GM23338 (cell line): ENCODE data around the gene ESRRA. TPM values are rescaled to one million over a fixed set of nuclear protein-coding genes. Genes with fewer than 3 reads are reported as not detected.
A peak's percentile ranks its signal among the peaks of the same experiment; 100 is the strongest.

Source experiments
- ATAC-seq: fragments of 200-7000 bp; cut with Tn5 transposase; 3 replicates; pipeline ENCODE4 v1.9.1; 2020
- DNase-seq: peaks from one replicate; pipeline ENCODE4 v3.0.0-alpha.2; 2015; ENCODE audit warnings: low spot score
- H2AFZ ChIP-seq: fragments of 200-600 bp; sonication (generic); 2 replicates; pipeline ENCODE4 v1.8.0; 2016; ENCODE audit warnings: antibody characterized with exemption, mild to moderate bottlenecking, moderate library complexity
- H3F3A ChIP-seq: fragments of 200-600 bp; sonication (generic); replicated peaks from 2 replicates; pipeline ENCODE4 v1.8.0; 2017; ENCODE audit warnings: antibody characterized with exemption, mixed run types, low read depth
- H3K27ac ChIP-seq: fragments of 200-600 bp; sonication (generic); 2 replicates; pipeline ENCODE4 v1.6.1; 2016; ENCODE audit warnings: low read depth
- H3K27me3 ChIP-seq: fragments of 200-600 bp; sonication (generic); 2 replicates; pipeline ENCODE4 v1.8.0; 2016; ENCODE audit warnings: mild to moderate bottlenecking, mixed run types, moderate library complexity; ENCODE audit not compliant: insufficient read depth
- H3K36me3 ChIP-seq: fragments of 200-600 bp; sonication (generic); 2 replicates; pipeline ENCODE4 v1.8.0; 2016; ENCODE audit warnings: mild to moderate bottlenecking; ENCODE audit not compliant: insufficient read depth
- H3K4me1 ChIP-seq: fragments of 200-600 bp; sonication (generic); 2 replicates; pipeline ENCODE4 v1.8.0; 2016; ENCODE audit warnings: mild to moderate bottlenecking, moderate library complexity; ENCODE audit not compliant: insufficient read depth
- H3K4me2 ChIP-seq: fragments of 200-600 bp; sonication (generic); 2 replicates; pipeline ENCODE4 v1.7.1; 2017; ENCODE audit warnings: mixed run types
- H3K4me3 ChIP-seq: fragments of 200-600 bp; sonication (generic); 2 replicates; pipeline ENCODE4 v1.6.1; 2016; ENCODE audit warnings: mixed run types
- H3K79me2 ChIP-seq: fragments of 200-600 bp; sonication (generic); replicated peaks from 2 replicates; pipeline ENCODE4 v1.8.0; 2017; ENCODE audit warnings: mild to moderate bottlenecking; ENCODE audit not compliant: insufficient read depth
- H3K9me2 ChIP-seq: fragments of 200-600 bp; sonication (generic); 2 replicates; pipeline ENCODE4 v1.8.0; 2017; ENCODE audit not compliant: insufficient read depth
- H4K20me1 ChIP-seq: fragments of 200-600 bp; sonication (generic); replicated peaks from 2 replicates; pipeline ENCODE4 v1.8.0; 2017; ENCODE audit warnings: mild to moderate bottlenecking; ENCODE audit not compliant: insufficient read depth
- H3K27ac Mint-ChIP-seq: 2 replicates; pipeline ENCODE4 v1.8.0; 2020; ENCODE audit warnings: inconsistent platforms, mild to moderate bottlenecking, moderate library complexity, mixed read lengths
- H3K27me3 Mint-ChIP-seq: 3 replicates; pipeline ENCODE4 v1.8.0; 2022; ENCODE audit warnings: low read depth, mild to moderate bottlenecking, moderate library complexity, mixed read lengths, inconsistent platforms; ENCODE audit not compliant: insufficient read depth, poor library complexity
- H3K36me3 Mint-ChIP-seq: 3 replicates; pipeline ENCODE4 v1.8.0; 2021; ENCODE audit warnings: low read depth, mild to moderate bottlenecking, inconsistent platforms, moderate library complexity, mixed read lengths
- H3K4me1 Mint-ChIP-seq: 3 replicates; pipeline ENCODE4 v1.8.0; 2020; ENCODE audit warnings: mild to moderate bottlenecking, inconsistent platforms, mixed read lengths
- H3K4me3 Mint-ChIP-seq: 3 replicates; pipeline ENCODE4 v1.8.0; 2021; ENCODE audit warnings: moderate library complexity, mild to moderate bottlenecking, inconsistent platforms, mixed read lengths
- H3K9me3 Mint-ChIP-seq: 3 replicates; pipeline ENCODE4 v1.8.0; 2020; ENCODE audit warnings: moderate library complexity, mild to moderate bottlenecking, inconsistent platforms, mixed read lengths
- CREB1 ChIP-seq: fragments of 250-450 bp; sonication (Bioruptor Pico); IDR thresholded peaks from 2 replicates; pipeline ENCODE4 v1.5.0; 2020; ENCODE audit warnings: low read depth, mild to moderate bottlenecking, moderate library complexity
- NANOG ChIP-seq: IDR thresholded peaks from 2 replicates; pipeline ENCODE4 v1.6.1; 2016; ENCODE audit warnings: antibody characterized with exemption, borderline replicate concordance
- STAT1 ChIP-seq: IDR thresholded peaks from one replicate; pipeline ENCODE4 v1.6.1; 2016; ENCODE audit warnings: antibody characterized with exemption; ENCODE audit not compliant: unreplicated experiment
- ZNF114 ChIP-seq: fragments of 250-450 bp; sonication (Bioruptor Pico); IDR thresholded peaks from 2 replicates; pipeline ENCODE4 v1.5.0; 2020; ENCODE audit warnings: mild to moderate bottlenecking, moderate library complexity
- ZNF462 ChIP-seq: fragments of 250-450 bp; sonication (Bioruptor Pico); IDR thresholded peaks from 2 replicates; pipeline ENCODE4 v1.5.0; 2020; ENCODE audit warnings: mild to moderate bottlenecking, moderate library complexity
- polyA plus RNA-seq: library from polyadenylated mRNA; unstranded; fragments of >200 nt; fragmentation: Nextera tagmentation; extraction: Ambion mirVana; gene quantifications from 2 replicates; pipeline ENCODE4 v1.2.1, GENCODE V29; 2016
- total RNA-seq: library from RNA; depleted of rRNA; stranded (reverse); fragments of >200 nt; shearing (Covaris generic); gene quantifications from 2 replicates; pipeline ENCODE4 v1.2.3, GENCODE V29; 2014

ESRRA gene
- total and polyA plus RNA-seq, 2 experiments from 2014 or later: 13.7 to 55.1 TPM

GRCh38 chr11:64261556-64262080 is 43.7 kb upstream of the ESRRA start:
- Histone ChIP-seq H3F3A (0 out of 2 replicates have a peak, but pooled peaks cover 4% of the 10 kb centered on the region), H3K79me2 (no peaks in the 10 kb centered on the region), H3K9me2 (no peaks in the 10 kb centered on the region), H3K27me3 (no peaks in the 10 kb centered on the region), H2AFZ (no peak overlapping the region), H3K4me1 (no peaks in the 10 kb centered on the region), H3K27ac (no peak overlapping the region), H4K20me1 (0 out of 2 replicates have a peak, but pooled peaks cover 4% of the 10 kb centered on the region), H3K4me3 (no peak overlapping the region), H3K4me2 (no peak overlapping the region), H3K36me3 (peaks cover 8% of the 10 kb centered on the region)
- no peak for DNase-seq
- Mint-ChIP-seq H3K4me1 (peaks cover 7% of the 10 kb centered on the region; the same call in 2 of the 3 replicates), H3K27me3 (peaks cover 14% of the 10 kb centered on the region), H3K9me3 (no peaks in the 10 kb centered on the region), H3K36me3 (peaks cover 74% of the 10 kb centered on the region), H3K4me3 (no peak overlapping the region), H3K27ac (no peak overlapping the region)
- ATAC-seq: no peak
- TF ChIP-seq ZNF114 (CRISPR knock-in tag) (no peak), NANOG (no peak)

- Mint-ChIP-seq H3K27ac (no peak overlapping the region), H3K4me3 (no peak overlapping the region), H3K4me1 (peaks cover 7% of the 10 kb centered on the region; the same call in 2 of the 3 replicates), H3K9me3 (no peaks in the 10 kb centered on the region), H3K27me3 (peaks cover 14% of the 10 kb centered on the region), H3K36me3 (peaks cover 73% of the 10 kb centered on the region)
- H3K27ac ChIP-seq: no peak overlapping the region
- H3K9me2 ChIP-seq: no peaks in the 10 kb centered on the region
- peaks cover 6% of the 10 kb centered on the region for H3K36me3 ChIP-seq
- H3K4me1 ChIP-seq: no peaks in the 10 kb centered on the region
- DNase-seq (no peak), ATAC-seq (no peak)
- H3K79me2 ChIP-seq: no peaks in the 10 kb centered on the region
- 0 out of 2 replicates have a peak, but pooled peaks cover 4% of the 10 kb centered on the region for H4K20me1 ChIP-seq
- H3K4me3 ChIP-seq: no peak overlapping the region
- no peaks in the 10 kb centered on the region for H3K27me3 ChIP-seq
- H3K4me2 ChIP-seq: no peak overlapping the region
- no peak for TF ChIP-seq CREB1 (CRISPR knock-in tag)
- no peak overlapping the region for H2AFZ ChIP-seq
- H3F3A ChIP-seq: 0 out of 2 replicates have a peak, but pooled peaks cover 4% of the 10 kb centered on the region
Measured at GRCh38 chr11:64262271-64263002, 42.9 kb upstream of the ESRRA start.

- Mint-ChIP-seq H3K27me3 (peaks cover 10% of the 10 kb centered on the region), H3K27ac (peak overlapping the region; percentile 85; the same call in 1 of the 2 replicates), H3K4me1 (peaks cover 12% of the 10 kb centered on the region; the same call in 2 of the 3 replicates), H3K9me3 (no peaks in the 10 kb centered on the region; the same call in 2 of the 3 replicates), H3K36me3 (peaks cover 73% of the 10 kb centered on the region), H3K4me3 (no peak overlapping the region; the same call in 2 of the 3 replicates)
- Histone ChIP-seq H4K20me1 (0 out of 2 replicates have a peak, but pooled peaks cover 4% of the 10 kb centered on the region), H3F3A (peaks cover 6% of the 10 kb centered on the region; the same call in 1 of the 2 replicates), H3K4me2 (no peak overlapping the region), H3K27ac (no peak overlapping the region), H2AFZ (no peak overlapping the region), H3K36me3 (peaks cover 6% of the 10 kb centered on the region), H3K79me2 (no peaks in the 10 kb centered on the region), H3K4me1 (0 out of 2 replicates have a peak, but pooled peaks cover 2% of the 10 kb centered on the region), H3K4me3 (no peak overlapping the region), H3K27me3 (no peaks in the 10 kb centered on the region), H3K9me2 (no peaks in the 10 kb centered on the region)
- peak; percentile 49 for DNase-seq
- TF ChIP-seq STAT1: no peak
- no peak for TF ChIP-seq ZNF462
- ATAC-seq: peak; percentile 36
Measured at GRCh38 chr11:64263021-64263946, 42.0 kb upstream of the ESRRA start.
